Activated naive CD8-positive, alpha-beta T cell (primary cell): ENCODE results near the gene C2CD4B.

ENCODE experiments used
- H3K27ac Mint-ChIP-seq: one replicate; pipeline ENCODE4 v1.8.0; 2021; ENCODE audit warnings: mixed read lengths
- H3K27me3 Mint-ChIP-seq: one replicate; pipeline ENCODE4 v1.8.0; 2021; ENCODE audit warnings: mixed read lengths
- H3K36me3 Mint-ChIP-seq: one replicate; pipeline ENCODE4 v1.8.0; 2021; ENCODE audit warnings: mixed read lengths
- H3K4me1 Mint-ChIP-seq: one replicate; pipeline ENCODE4 v1.8.0; 2021; ENCODE audit warnings: low read depth, mixed read lengths
- H3K4me3 Mint-ChIP-seq: one replicate; pipeline ENCODE4 v1.8.0; 2021; ENCODE audit warnings: mild to moderate bottlenecking, mixed read lengths
- H3K9me3 Mint-ChIP-seq: one replicate; pipeline ENCODE4 v1.8.0; 2021; ENCODE audit warnings: low read depth, mixed read lengths

The C2CD4B gene

GRCh38 chr15:62115847-62116246, 49.2 kb downstream of the C2CD4B start:
- H3K4me3 Mint-ChIP-seq, result no peak overlapping the region
- no peaks in the 10 kb centered on the region for H3K9me3 Mint-ChIP-seq
- peaks cover 4% of the 10 kb centered on the region for H3K27me3 Mint-ChIP-seq
- H3K4me1 Mint-ChIP-seq, result peaks cover 19% of the 10 kb centered on the region
- no peaks in the 10 kb centered on the region for H3K36me3 Mint-ChIP-seq
- H3K27ac Mint-ChIP-seq, result no peak overlapping the region
